GM21381 (cell line): ENCODE data around the gene RBM46.
A peak's percentile ranks its signal among the peaks of the same experiment; 100 is the strongest.

Source experiments
- ATAC-seq: cut with Tn5 transposase; IDR thresholded peaks from one replicate; pipeline ENCODE4 v1.9.1; 2021; ENCODE audit warnings: mild to moderate bottlenecking, moderate library complexity; ENCODE audit not compliant: unreplicated experiment

RBM46 gene, protein sequence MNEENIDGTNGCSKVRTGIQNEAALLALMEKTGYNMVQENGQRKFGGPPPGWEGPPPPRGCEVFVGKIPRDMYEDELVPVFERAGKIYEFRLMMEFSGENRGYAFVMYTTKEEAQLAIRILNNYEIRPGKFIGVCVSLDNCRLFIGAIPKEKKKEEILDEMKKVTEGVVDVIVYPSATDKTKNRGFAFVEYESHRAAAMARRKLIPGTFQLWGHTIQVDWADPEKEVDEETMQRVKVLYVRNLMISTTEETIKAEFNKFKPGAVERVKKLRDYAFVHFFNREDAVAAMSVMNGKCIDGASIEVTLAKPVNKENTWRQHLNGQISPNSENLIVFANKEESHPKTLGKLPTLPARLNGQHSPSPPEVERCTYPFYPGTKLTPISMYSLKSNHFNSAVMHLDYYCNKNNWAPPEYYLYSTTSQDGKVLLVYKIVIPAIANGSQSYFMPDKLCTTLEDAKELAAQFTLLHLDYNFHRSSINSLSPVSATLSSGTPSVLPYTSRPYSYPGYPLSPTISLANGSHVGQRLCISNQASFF

DNA sequence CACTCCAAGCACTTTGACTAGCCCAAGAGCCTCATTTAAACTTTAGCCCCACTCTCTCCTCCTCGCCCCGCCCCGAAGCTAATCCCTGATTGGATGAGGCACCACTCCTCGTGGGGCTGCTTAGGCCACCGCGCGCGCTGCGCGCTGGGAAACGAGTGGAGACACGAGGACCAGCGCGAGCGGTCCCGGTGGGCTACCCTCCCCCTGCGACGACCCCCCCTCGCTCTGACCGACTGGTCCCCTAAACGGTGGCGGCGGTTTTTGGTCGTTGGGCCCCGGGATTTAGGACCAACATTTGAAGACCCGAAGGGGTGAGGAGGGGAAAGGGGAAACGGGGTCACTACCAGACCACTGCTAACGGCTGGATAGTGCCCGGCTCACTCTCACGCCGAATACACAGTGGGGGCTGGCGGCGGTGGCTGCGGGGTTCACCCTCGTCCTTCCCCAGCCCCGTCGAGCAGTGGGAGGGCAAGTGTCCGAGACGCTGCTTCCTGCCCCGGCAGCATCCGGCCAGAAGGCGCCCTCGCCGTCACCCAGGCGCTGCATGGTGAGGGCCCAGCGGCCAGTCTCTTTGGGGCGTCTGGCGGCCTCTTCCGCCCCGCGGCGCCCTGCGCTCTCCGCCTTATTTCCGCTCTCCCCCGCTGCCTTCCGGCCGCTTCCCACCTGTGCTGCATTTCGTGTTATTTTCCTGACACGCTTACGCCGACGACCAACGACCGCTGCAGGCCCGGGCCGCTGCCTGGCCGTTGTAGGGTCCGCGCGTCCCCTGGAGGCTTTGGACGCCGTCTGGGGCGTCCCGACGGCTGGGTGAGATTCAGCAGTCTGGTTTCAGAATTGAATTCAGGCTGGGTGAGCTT lies at the start of gene RBM46:
TSS of gene RBM46 (plus strand) at position 147 of the 857 bp plus-strand sequence. CDS start 15,481 bp downstream, outside the sequence.
- ATAC-seq, result no peak

DNA sequence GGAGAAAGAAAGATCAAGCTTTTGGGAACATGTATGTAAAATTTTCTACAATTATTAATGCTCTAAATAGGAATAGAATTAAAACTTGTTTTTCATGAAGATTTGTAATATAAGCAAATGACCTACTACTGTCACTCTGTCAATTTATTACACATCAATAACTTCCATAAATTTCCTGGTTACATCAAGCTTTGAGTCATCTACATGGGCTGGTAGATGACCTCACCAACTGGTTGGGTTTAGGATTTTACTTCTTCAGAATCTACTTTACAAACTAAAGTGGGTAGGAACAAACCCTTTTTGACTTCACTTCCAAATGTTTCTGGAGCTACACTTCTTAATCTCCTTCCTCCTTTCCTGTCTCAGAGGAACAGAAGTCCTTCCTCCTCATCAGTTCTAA lies 49.3 kb upstream of the RBM46 start:
- no peak for ATAC-seq

DNA sequence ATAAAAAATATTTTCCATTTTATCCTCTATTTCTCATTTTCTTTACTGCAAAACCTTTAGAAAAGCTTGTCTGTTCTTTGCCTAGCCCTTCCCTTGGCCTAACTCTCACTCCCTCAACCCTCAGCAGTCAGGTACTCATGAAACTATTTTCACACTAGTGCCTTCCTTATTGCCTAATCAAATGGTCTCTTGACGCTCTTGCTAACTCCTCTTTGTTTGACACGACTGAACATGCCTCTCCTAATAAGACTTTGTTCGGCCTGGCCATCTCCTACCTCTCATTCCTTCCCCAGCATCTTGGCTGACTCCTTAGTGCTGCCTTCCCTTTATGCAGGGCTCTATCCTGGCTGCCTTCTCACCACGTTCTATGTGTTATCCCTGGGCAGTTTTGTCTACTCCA lies 48.4 kb upstream of the RBM46 start:
- ATAC-seq, result no peak

DNA sequence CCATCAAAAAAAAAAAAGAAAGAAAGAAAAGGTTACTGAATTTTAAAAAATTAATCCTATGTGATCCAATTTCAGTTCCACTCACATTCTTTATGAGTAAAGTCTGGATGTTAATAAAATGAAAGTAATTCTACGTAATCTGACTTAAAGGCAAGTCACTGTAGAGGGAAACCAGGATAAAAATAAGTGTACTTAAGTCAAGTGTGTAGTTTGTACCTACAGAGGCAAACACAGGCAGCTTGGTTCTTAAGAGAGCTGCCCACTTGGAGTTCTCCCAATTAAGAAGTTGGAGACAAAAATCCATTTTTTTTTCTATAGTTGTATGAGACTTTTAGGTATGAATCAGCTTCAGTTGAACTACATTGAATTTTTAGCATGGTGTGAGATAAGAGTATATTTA lies 44.3 kb upstream of the RBM46 start:
- no peak for ATAC-seq

DNA sequence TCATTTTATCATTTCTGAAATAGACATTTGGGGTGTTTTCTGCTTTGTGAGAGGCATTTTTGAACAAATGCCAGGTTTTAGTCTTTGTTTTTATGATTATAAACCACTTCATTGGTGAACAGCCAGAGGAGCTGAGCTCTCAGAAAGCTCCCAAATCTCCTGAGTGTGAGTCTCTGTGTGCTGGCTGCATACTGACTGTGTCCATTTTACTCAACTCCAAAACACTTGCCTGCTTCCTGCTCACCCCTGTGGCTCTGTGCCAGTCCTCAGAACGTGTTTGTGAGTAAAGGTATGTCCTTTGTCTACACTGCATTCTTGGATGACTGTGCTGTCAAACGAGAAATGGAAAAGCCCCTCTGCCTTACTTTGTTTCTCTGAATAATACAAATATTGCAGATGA lies 42.6 kb upstream of the RBM46 start:
- ATAC-seq, result no peak

DNA sequence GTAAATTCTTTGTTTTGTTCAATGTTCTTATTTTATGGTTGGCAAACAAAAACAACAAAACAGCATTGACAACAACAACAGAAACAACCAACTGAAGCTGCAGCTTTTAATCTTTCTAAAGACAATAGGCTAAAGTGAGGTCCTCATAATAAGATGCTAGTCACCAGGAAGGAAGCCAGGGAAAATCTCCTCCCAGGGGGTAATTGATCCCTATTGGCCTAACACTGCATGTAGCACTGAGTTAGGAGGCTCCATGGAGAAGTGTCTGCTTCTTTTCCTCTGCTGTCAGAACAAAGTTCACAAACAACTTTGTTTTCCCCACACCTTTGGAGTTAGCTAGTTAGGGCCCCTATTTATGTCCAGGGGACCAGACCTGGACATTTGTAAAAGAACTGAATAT lies 42.0 kb upstream of the RBM46 start:
- ATAC-seq, result no peak

DNA sequence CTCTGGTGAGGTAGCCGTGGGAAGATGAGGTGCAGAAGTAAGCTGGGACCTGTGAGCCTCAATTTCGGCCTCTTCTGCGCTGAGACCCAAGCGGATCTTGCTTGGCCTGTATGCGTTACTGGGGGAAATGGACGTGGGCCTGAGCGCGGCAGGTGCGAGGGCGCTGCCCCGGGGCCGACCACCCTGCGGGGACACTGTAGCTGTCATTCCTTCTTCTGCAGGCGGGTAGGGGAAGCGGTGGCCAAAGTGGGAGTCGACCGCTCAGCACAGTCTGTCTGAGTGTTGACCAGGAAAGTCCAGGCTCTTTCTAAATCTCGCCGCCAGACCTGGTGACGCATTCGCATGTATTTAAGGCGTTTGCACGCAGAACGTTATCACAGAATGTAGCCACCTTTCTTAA lies 40.6 kb upstream of the RBM46 start:
- no peak for ATAC-seq

DNA sequence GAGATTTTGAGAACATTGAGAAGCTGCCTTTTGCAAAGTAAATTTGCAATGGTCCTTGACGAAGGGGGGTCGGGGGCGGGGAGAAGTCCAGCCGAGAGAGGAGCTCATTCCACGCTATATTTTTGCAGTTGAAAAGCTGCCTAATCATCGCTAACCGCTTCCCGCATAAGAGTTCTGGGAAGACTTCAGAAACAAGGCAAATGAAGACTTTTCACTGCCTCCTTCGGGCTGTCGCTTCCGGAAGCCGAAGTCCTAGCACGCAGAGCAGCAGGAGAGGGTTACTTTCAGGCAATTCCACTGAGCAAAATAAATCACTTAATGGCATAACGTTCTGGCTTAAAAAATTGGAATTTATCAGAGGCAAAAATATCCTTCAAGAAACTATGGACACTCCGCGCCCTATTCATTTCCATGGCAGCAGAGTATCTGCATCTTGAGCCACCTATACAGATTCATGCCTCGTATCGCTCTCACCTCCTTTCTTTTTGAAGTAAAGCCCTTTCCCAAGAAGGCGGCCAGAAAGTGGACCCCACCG lies 39.9 kb upstream of the RBM46 start:
- no peak for ATAC-seq

DNA sequence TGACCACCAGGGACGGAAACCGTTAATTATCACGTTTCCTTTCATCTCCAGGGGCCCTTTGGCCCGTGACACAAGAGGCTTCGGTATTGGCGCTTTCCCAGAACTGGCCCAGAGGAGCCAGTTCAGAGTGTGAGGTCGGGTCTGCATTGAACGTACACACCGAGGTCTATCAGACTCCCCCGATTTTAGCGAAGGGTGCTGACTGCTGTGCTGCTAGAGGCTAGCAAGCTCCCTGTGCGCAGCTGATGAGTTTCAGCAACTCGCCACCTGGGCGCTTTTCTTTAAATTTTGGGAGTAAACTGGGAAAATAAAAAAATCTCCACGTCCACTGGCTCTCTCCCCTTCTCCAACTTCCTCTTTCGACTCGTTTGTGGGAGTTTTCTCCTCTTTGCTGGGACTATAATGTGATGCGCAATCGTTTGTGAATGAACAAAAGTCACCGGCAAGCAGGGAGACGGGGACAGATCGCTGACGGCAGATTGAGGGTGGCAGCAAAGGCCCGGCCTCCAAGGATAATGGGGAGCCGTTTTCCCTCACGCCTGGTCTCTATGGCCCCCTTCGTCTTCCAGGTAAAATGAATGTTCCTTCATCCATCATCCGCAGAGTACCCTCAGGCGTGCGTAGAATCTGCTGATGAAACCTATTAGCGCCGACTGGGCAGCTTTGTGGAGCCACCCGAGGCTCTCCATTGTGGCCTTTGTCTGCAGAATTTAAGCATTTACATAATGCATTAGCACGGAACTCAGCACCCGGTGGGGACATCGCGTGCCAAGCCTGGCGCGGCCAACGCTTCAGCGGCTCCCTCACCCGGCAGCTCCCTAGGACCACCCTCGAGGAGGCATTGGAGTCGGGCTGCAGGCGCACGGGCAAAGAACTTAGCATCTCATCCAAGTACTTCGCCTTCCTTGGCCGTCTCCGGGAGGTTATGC lies 38.9 kb upstream of the RBM46 start:
- ATAC-seq, result no peak

DNA sequence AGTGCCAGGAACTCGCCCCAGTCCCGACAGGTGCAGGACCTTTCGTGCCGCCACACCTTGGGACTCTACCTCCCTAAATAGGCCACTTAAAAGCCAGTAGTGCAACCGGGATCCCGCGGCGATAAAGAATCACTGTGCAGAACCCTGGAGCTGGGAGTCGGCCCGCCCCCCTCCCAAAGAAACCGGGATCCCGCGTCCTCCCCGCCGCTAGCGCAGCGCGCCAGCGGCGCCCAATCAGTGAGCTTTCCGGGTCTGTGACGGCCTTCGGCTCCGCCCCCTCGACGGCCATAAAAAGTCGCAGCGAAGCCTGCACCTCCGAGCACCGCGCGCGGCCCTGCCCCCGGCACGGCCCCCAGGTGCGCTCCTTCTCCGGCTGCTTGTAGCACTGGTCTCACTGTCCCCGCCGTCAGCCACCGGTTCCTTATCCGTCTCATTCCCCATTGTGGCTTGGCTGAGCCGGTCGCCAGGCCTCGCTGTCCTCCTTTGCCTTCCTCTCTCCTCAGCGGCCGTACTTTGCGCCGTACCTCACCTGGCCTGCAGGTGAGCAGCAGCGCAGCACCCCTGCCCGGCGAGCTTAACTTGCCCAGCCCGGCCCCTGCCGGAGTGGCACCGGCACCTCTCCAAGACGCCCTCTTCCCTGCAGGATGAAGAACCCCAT lies 37.3 kb upstream of the RBM46 start, which contains the start of gene LRAT:
TSS of gene LRAT (plus strand) at position 318 of the 658 bp plus-strand sequence. CDS start at position 645, 327 bp downstream.
- ATAC-seq, result peak; percentile 49

DNA sequence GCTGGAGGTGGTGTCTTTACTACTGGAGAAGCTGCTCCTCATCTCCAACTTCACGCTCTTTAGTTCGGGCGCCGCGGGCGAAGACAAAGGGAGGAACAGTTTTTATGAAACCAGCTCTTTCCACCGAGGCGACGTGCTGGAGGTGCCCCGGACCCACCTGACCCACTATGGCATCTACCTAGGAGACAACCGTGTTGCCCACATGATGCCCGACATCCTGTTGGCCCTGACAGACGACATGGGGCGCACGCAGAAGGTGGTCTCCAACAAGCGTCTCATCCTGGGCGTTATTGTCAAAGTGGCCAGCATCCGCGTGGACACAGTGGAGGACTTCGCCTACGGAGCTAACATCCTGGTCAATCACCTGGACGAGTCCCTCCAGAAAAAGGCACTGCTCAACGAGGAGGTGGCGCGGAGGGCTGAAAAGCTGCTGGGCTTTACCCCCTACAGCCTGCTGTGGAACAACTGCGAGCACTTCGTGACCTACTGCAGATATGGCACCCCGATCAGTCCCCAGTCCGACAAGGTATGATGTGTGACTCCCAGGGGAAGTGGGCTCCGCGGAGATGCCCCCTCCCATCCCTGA lies 36.6 kb upstream of the RBM46 start:
- ATAC-seq, result no peak

DNA sequence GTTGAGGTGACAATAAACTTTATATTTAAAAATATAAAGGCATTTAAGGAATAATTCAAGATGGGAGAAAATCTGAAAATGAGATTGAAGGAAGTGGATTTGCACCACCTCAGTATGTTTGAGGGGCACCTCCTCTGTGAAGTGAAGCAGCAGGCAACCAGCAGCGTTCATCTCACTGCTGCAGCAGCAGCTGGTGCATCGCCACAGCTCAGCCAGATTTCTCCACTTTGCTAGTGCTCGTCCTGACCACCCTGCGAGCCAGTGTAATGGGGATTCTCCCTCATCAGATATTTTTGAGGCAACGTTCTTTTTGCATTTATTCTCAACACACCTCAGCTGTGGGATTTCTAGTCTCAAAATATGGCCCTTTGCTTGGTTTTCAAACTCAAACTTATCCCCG lies 23.4 kb upstream of the RBM46 start:
- ATAC-seq, result no peak

DNA sequence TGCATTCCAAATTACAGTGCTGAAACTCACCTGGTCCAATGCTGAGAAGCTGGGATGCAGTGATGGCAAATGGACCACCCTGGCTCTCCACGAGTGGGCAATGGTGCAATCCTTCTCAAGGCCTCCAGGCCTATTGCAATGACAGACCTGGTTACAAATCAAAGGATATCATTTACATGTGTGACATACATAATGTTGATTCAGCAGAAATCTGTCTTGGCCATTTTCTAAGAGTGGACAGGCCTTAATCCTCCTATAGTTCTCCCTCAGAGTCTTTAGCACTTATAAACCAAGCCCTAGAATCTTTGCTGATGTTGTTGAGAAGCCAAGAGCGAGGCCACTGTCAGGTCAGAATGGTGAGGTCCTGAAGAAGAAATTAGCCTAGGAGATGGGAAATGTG lies 20.2 kb upstream of the RBM46 start:
- no peak for ATAC-seq

DNA sequence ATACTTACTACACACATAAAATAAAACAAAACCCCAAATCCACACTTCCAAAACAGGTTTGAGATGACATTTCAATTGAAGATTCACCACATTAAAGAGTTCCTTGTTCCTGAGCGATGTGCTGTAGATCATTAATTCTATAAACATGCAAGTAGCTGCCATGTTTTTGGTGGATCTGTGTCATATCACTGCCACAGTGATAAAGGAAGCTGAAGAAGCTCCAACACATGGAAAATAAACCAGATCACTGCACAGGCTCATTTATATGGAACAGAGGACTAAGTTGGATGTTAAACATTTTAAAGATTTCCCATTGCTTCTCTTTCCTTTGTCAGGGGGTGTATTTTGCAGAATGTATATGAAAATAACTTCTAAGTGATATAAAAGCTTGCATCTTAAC lies 2.8 kb upstream of the RBM46 start:
- no peak for ATAC-seq

DNA sequence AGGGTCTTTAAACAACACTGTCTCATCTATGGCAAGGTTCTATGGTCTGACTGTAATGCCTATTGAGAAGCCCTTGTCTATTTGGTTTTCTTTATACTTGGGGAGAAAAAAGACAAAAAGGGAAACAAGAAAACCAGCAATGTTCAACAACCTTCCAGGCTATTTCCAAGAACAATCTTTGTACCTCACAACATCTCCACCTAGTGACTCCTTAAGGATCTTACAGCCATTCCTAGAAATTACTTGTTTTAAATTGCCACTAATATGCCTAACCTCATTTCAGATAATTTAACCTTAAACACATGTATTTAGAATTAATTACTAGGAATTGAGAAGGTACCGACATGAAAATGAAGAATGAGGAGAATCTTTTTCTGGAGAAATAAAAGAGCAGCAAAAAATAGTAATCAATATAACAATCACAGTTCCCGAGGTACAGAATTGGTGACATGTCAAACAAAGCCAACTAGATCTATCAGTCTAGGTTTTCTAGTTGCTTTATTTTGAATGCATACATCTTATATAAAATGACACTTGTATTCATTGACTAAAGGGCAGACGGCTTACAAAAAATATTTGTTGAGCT lies 1.6 kb upstream of the RBM46 start:
- ATAC-seq, result no peak

DNA sequence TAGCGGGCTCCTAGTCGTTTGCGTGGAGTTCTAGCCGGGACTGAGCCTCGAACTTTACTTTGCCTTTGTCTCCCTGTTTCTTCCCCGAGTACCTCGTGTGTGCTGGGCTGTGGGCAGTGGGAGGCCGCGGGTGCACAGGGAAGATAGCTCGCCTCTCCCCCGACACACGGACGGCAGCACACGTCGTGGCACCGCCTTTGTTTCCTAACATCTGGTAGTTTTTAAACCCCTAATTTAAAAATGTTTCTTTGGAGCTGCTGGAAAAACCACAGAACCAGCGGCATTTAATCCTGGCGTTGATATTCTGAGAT lies 866 bp downstream of the RBM46 start:
- no peak for ATAC-seq

DNA sequence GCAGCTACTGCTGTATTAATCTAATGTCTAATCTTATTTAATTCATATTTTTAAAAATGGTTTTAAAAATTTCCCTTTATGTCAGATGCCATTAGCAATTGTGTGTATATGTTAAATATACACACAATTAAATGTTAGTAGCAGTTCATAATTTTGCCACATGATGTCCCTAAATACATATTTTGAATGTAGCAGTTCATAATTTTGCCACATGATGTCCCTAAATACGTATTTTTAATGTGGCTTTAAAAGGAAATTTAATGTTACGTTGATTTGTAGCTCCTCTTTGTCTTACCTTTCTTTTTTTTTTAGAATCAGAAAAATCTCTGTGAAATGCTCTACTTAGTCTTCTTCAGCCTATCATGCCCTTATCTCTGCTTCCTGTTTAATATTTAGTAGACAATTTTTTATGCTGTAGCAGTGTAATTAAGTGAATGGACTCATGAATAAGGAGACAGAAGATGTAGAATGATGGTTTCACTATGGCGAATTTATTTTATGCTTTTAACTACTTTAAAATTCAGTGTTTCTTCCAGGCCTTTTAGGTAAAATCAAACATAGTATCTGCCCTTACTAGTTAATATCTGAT lies 26.1 kb downstream of the RBM46 start:
- ATAC-seq, result peak; percentile 88

DNA sequence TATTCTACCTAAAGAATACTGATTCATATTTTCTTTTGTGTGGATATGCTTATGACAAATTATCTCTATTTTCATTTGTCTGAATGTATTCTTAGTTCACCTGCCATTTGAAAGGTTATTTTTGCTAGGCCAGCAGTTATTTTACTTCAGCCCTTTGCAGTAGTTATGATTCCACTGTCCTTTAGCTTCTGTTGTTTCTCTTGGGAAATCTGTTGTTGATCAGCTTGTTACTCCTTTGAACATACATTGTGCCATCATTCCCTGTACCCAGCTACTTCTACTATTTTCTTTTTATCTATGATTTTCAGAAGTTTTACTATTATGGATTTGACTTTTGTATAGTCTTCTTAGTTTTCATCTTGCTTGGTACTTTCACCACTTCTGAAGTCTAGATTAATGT lies 37.2 kb downstream of the RBM46 start:
- no peak for ATAC-seq

DNA sequence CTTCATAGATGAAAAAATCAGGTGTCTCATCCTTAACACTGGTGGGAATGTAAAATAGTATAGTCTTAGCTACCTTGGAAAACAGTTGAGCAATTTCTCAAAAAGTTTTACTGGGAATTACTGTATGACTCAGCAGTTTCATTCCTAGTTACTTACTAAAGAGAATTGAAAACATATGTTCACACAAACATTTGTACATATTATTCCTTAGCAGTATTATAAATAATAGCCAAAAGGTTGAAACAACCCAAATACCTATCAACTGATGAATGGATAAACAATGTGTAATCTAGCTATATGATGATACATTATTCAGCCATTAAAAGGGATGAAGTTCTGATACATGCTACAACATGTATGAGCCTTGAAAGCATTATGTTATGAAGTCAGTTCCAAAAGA lies 41.7 kb downstream of the RBM46 start:
- no peak for ATAC-seq
